ENCODE data around the gene RNF212B. TPM values are rescaled to one million over a fixed set of nuclear protein-coding genes. Genes with fewer than 3 reads are reported as not detected.
"Not testable (repeated sequence)": the region's sequence is repeated elsewhere in the genome, so short reads cannot be mapped to it uniquely, and the experiment has no call there.

The RNF212B gene
- total RNA-seq, 1 donor from 2014 or later, result not detected

GRCh38 chr14:23249824-23250223, 12.1 kb downstream of the RNF212B start:
- Mint-ChIP-seq H3K27me3 (ENCODE audit: low read depth) (peaks cover 17% of the 10 kb centered on the region), H3K27ac (ENCODE audit: unreplicated experiment) (no peak overlapping the region), H3K9me3 (ENCODE audit: low read depth) (no peaks in the 10 kb centered on the region), H3K4me3 (ENCODE audit: unreplicated experiment) (no peak overlapping the region), H3K4me1 (ENCODE audit: low read depth) (no peaks in the 10 kb centered on the region), H3K36me3 (ENCODE audit: low read depth) (no peaks in the 10 kb centered on the region)
- DNase-seq (ENCODE audit: low spot score), result no peak
- TF ChIP-seq CTCF (IDR thresholded peaks at IDR 0.05), result no peak

GRCh38 chr14:23252006-23252405, 14.3 kb downstream of the RNF212B start:
- Mint-ChIP-seq H3K4me3 (ENCODE audit: unreplicated experiment) (no peak overlapping the region), H3K27ac (ENCODE audit: unreplicated experiment) (no peak overlapping the region), H3K4me1 (ENCODE audit: low read depth) (no peaks in the 10 kb centered on the region), H3K27me3 (ENCODE audit: low read depth) (peaks cover 14% of the 10 kb centered on the region), H3K36me3 (ENCODE audit: low read depth) (no peaks in the 10 kb centered on the region), H3K9me3 (ENCODE audit: low read depth) (no peaks in the 10 kb centered on the region)
- no peak for DNase-seq (ENCODE audit: low spot score)
- TF ChIP-seq CTCF (IDR thresholded peaks at IDR 0.05), result no peak

- Mint-ChIP-seq H3K36me3 (ENCODE audit: low read depth) (no peaks in the 10 kb centered on the region), H3K4me3 (ENCODE audit: unreplicated experiment) (no peak overlapping the region)
Observed at GRCh38 chr14:23252420-23253333, 14.9 kb downstream of the RNF212B start.

GRCh38 chr14:23258256-23258655, 20.5 kb downstream of the RNF212B start:
- no peak for DNase-seq (ENCODE audit: low spot score)
- TF ChIP-seq CTCF (IDR thresholded peaks at IDR 0.05), result no peak
- H3K4me1 Mint-ChIP-seq (ENCODE audit: low read depth), result no peaks in the 10 kb centered on the region
- H3K27ac Mint-ChIP-seq (ENCODE audit: unreplicated experiment), result no peak overlapping the region
- H3K27me3 Mint-ChIP-seq (ENCODE audit: low read depth), result peaks cover 24% of the 10 kb centered on the region
- H3K36me3 Mint-ChIP-seq (ENCODE audit: low read depth), result no peaks in the 10 kb centered on the region
- no peaks in the 10 kb centered on the region for H3K9me3 Mint-ChIP-seq (ENCODE audit: low read depth)
- no peak overlapping the region for H3K4me3 Mint-ChIP-seq (ENCODE audit: unreplicated experiment)

More at GRCh38 chr14:23252420-23253333, 14.9 kb downstream of the RNF212B start:
- no peaks in the 10 kb centered on the region for H3K4me1 Mint-ChIP-seq (ENCODE audit: low read depth)
- H3K27me3 Mint-ChIP-seq (ENCODE audit: low read depth), result peaks cover 12% of the 10 kb centered on the region
- DNase-seq (ENCODE audit: low spot score), result no peak
- H3K27ac Mint-ChIP-seq (ENCODE audit: unreplicated experiment), result no peak overlapping the region
- H3K9me3 Mint-ChIP-seq (ENCODE audit: low read depth), result no peaks in the 10 kb centered on the region
- TF ChIP-seq CTCF (IDR thresholded peaks at IDR 0.05), result no peak

GRCh38 chr14:23259426-23259825, 21.7 kb downstream of the RNF212B start:
- no peak for TF ChIP-seq CTCF (IDR thresholded peaks at IDR 0.05)
- peaks cover 30% of the 10 kb centered on the region for H3K27me3 Mint-ChIP-seq (ENCODE audit: low read depth)
- no peaks in the 10 kb centered on the region for H3K36me3 Mint-ChIP-seq (ENCODE audit: low read depth)
- no peak overlapping the region for H3K4me3 Mint-ChIP-seq (ENCODE audit: unreplicated experiment)
- no peaks in the 10 kb centered on the region for H3K4me1 Mint-ChIP-seq (ENCODE audit: low read depth)
- DNase-seq (ENCODE audit: low spot score), result no peak
- H3K27ac Mint-ChIP-seq (ENCODE audit: unreplicated experiment), result no peak overlapping the region
- H3K9me3 Mint-ChIP-seq (ENCODE audit: low read depth), result no peaks in the 10 kb centered on the region

- not testable (repeated sequence) for H3K27ac Mint-ChIP-seq (ENCODE audit: unreplicated experiment); H3K4me3 Mint-ChIP-seq (ENCODE audit: unreplicated experiment); H3K36me3 Mint-ChIP-seq (ENCODE audit: low read depth); DNase-seq (ENCODE audit: low spot score); H3K4me1 Mint-ChIP-seq (ENCODE audit: low read depth); H3K9me3 Mint-ChIP-seq (ENCODE audit: low read depth)
- peaks cover 34% of the 10 kb centered on the region for H3K27me3 Mint-ChIP-seq (ENCODE audit: low read depth)
Observed at GRCh38 chr14:23260849-23261248, 23.1 kb downstream of the RNF212B start.
